HG02571 (cell line): ENCODE measurements around the gene TKT.

Experiments
- ATAC-seq: cut with Tn5 transposase; IDR thresholded peaks from one replicate; pipeline ENCODE4 v1.9.1; 2021; ENCODE audit warnings: mild to moderate bottlenecking, moderate library complexity; ENCODE audit not compliant: unreplicated experiment

TKT gene

DNA sequence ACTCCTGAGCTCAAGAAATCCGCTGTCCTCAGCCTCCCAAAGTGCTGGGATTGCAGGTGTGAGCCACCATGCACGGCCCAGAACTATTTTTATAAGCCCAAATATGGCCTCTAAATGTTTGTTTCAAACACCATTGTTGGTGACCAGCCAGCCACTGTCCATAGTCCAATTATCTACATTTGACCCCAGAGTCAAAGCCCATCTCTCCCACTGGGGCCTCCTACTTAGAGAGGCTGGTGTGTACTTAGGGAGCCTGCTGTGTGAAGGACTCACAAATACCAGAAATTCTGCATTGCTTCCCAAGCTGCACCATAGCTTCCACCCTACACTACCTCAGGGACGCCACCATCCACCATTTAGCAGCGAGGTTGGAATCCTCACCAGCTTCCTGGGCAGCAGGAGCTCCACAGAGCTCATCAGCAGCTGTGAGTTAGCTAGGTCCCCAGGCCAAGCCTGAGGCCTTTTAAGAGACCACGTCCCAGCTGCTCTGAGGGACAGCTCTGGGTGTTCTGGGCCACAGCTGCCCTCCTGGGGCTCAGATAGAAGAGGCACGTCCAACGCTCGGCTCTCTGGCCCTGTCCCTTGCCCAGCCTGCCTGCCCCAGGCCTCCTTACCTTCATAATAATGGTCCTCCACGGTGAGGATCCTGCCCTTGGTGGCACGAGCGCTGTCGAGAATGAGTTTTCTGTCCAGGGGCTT, 29.5 kb downstream of the TKT start:
- no peak for ATAC-seq

DNA sequence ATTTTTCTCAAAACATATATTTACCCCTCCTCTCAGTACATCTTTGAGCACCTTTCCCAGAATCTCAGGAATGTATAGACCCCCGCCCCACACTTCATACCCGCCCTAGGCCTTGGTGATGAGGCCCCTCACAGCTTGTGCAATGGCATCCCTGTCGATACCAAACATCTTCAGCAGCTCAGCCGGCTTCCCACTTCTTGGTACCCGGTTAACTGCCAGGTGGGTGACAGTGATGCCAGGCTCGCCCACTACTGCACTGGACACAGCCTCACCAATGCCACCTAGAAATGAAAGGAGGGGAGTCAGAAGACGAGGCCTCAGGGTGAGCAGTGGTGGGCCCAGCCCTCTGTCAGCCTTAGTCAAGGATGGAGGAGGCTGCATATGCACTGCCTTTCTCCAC, 30.2 kb downstream of the TKT start:
- no peak for ATAC-seq

DNA sequence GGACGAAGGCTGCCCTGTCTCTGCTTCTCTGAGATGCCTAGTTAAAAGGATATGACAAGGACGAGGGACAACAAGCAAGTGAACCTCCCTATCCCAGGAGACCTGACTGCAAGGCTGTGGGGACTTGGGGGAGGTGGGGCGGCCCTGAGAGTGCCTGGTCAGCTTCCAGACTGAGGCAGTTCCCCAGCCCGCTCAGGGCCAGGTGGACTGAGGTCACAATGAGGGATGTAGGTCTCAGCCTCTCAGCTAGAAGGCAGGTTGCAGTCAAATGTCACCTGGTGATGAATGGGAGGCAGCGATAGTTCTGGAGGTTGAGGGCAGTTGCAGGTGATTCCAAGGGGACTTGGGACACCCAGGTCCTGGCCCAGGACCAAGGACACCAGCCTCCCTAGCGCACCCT, 30.6 kb downstream of the TKT start:
- ATAC-seq: no peak

DNA sequence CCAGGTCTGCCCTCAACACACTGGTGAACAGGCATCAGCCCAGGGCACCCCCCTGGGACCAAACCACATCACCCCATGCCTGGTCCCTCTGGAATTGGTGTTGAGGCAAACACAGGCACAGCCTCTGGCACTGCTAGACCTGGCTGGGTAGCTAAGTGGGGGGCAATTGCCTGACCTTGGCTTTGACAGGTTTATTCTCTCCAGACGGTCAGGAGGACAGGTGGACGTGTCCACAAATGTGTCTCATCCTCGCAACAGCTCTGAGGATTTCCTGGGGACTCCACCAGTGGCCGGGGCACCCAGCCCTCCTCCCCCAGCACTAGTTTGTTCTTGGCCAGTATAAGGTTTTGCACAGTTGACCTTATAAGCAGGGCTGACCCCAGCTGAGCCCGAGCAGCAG, 31.3 kb downstream of the TKT start:
- no peak for ATAC-seq

GRCh38 chr3:53224026-53224425, 31.8 kb downstream of the TKT start:
- ATAC-seq: no peak

- no peak for ATAC-seq
Measured at GRCh38 chr3:53223541-53223966, 32.3 kb downstream of the TKT start.

DNA sequence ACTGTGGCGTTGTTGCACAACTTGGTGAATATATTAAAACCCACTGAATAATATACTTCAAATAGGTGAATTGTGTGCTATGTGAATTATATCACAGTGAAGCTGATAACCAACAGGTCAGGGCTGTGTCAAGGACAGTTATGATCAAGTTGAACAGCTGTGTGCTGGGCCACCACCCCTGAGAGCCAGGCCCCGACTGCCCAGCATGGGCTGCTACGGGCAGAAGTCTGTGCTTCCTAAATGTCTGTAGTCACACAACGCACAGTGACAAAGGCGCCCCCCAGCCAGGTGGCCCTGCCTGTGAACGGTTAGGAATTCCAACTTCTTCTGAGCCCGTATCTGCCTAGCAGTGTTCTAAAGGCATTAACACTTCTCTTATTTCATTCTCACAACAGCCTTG, 32.8 kb downstream of the TKT start:
- no peak for ATAC-seq

GRCh38 chr3:53222183-53222901, 33.5 kb downstream of the TKT start:
- no peak for ATAC-seq

- no peak for ATAC-seq
Measured at GRCh38 chr3:53221827-53222182, 34.0 kb downstream of the TKT start.

GRCh38 chr3:53221345-53221744, 34.5 kb downstream of the TKT start:
- no peak for ATAC-seq

DNA sequence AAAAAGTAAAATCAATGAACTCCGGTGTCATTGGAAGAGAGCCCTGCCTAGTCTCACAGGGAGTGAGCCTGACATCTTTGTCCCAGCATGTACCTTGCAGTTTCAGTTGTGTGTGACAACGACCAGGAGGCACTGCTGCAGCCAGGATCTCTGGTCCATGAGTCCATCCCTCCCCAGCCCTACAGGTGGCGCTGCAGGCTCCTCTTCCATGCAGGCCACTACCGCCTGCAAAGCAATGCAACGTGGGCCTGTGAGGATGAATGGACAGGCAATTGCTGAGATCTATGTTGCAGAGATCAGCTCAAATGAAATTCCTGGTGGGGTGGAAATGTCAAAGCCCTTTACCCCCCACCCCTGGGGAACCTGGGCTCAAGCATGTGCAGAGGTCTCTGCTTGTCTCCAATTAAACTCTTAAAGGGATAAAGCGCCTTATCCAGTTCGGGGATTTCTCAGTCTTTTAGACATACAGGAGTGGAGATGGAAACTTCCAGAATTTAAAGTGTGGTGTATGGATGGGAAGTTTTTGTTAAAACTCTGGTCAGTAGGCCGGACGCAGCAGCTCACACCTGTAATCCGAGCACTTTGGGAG, 35.8 kb downstream of the TKT start:
- no peak for ATAC-seq

DNA sequence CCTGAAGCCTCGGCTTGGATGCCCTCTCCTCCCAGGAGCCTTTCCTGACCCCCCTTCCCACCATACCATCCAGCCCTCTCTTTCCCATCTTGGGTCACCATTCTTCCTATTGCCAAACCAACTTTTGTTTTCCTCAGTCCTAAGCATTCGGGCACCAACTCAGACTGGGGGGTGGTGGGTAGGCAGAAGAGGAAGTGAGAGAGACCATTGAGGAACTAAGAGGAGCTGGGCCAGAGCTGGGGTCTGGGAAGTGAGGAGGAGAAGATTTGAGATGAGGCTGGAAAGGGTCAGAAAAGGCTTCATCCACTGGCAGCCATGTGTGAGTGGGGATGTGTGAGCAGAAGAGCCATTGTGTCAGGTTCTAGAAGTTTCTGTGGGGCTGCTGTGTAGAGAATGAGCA, 37.7 kb downstream of the TKT start:
- ATAC-seq: no peak

DNA sequence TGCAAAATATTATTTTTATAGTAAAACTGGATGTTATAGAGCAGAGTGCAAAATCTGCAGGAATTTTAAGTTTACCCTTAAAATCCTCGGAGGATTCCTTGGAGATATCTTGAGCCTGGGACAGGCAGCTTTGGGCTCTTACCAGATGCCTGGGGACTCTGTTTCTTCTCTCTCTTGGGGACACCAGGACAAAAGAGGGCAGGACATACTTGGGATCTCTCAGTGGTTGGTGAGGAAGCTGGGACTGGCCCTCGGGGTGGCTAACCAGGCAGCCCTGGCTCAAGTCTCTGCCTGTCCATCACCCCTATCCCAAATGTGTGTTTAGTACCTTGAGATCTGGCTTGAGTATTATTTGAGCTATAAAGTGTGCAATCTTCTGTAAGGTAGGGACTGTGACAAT, 38.6 kb downstream of the TKT start:
- ATAC-seq: no peak

DNA sequence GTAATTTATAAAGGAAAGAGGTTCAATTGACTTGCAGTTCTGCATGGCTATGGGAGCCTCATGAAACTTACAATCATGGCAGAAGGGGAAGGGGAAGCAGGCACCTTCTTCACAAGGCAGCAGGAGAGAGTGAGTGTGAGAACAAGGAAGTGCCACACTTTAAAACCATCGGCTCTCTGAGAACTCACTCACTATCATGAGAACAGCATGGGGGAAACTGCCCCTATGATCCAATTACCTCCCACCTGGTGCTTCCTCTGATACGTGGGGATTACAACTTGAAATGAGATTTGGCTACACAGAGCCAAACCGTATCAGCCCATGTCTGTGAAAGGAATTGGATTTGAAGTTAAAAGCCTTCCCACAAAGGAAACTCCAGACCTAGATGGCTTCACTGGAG, 39.1 kb downstream of the TKT start:
- ATAC-seq: no peak

GRCh38 chr3:53215816-53216215, 40.0 kb downstream of the TKT start:
- ATAC-seq: no peak

DNA sequence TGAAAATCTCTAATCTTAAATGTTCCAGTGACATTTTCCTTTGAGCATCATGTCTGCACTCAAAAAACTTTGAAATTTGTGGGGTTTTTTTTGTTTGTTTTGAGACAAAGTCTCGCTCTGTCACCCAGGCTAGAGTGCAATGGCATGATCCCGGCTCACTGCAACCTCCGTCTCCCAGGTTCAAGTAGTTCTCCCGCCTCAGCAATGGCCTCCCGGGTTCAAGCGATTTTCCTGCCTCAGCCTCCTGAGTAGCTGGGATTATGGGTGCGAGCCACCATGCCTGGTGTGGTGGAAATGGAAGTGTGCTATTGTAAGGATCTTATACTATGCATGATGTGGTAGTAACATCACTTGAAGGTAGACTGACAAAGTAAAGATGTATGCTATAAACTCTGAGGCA, 42.5 kb downstream of the TKT start:
- no peak for ATAC-seq

GRCh38 chr3:53211706-53212702, 43.8 kb downstream of the TKT start:
- no peak for ATAC-seq

DNA sequence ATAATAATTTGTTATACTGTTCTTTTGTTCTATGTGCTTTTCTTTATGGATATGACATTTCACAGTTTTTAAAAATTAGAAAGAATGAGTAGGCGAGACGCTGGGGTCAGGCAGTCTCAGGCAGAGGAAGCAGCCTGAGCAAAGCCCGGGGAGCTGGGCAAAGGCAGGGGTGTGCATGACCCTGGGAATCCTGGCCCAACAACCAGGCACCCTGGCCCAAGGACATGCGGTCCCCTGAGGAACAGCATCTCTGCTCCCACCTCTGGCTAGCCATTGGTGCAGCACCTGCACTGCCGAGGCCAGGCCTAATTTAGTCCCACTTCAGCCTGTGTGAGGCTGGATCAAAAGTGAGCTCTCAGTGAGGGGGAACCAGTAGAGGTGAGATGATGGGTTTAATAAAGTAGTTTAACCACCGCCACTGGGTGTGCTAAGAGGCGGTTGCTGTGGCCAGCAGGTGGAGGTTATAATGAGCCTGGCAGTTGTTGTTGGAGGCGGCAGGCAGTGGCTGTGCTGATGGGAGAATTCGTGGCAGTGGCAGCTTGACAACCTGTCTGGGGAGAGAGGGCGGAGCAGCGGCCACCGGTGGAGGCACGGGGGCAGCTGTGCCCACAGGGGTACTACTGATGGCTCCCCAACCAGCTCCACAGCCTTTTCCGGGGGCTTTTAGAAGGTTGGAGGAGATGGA, 53.3 kb downstream of the TKT start:
- no peak for ATAC-seq

- no peak for ATAC-seq
Measured at GRCh38 chr3:53200501-53201498, 55.0 kb downstream of the TKT start.
